ENCODE measurements around the gene STAB1. TPM values are rescaled to one million over a fixed set of nuclear protein-coding genes. Genes with fewer than 3 reads are reported as not detected.

STAB1 gene, protein sequence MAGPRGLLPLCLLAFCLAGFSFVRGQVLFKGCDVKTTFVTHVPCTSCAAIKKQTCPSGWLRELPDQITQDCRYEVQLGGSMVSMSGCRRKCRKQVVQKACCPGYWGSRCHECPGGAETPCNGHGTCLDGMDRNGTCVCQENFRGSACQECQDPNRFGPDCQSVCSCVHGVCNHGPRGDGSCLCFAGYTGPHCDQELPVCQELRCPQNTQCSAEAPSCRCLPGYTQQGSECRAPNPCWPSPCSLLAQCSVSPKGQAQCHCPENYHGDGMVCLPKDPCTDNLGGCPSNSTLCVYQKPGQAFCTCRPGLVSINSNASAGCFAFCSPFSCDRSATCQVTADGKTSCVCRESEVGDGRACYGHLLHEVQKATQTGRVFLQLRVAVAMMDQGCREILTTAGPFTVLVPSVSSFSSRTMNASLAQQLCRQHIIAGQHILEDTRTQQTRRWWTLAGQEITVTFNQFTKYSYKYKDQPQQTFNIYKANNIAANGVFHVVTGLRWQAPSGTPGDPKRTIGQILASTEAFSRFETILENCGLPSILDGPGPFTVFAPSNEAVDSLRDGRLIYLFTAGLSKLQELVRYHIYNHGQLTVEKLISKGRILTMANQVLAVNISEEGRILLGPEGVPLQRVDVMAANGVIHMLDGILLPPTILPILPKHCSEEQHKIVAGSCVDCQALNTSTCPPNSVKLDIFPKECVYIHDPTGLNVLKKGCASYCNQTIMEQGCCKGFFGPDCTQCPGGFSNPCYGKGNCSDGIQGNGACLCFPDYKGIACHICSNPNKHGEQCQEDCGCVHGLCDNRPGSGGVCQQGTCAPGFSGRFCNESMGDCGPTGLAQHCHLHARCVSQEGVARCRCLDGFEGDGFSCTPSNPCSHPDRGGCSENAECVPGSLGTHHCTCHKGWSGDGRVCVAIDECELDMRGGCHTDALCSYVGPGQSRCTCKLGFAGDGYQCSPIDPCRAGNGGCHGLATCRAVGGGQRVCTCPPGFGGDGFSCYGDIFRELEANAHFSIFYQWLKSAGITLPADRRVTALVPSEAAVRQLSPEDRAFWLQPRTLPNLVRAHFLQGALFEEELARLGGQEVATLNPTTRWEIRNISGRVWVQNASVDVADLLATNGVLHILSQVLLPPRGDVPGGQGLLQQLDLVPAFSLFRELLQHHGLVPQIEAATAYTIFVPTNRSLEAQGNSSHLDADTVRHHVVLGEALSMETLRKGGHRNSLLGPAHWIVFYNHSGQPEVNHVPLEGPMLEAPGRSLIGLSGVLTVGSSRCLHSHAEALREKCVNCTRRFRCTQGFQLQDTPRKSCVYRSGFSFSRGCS (N-terminal part only)
- 0.07 to 0.32 TPM (median 0.14 TPM) in 4 of 5 replicates, not detected in the other for total RNA-seq (2022; extraction: Qiagen RNA extraction; ENCODE audit: low read depth)

GRCh38 chr3:52494886-52495495 is at the start of gene STAB1:
Gene STAB1, plus strand, starts transcription at chr3:52495338. Its CDS starts 76 bp downstream, at chr3:52495414.

DNA sequence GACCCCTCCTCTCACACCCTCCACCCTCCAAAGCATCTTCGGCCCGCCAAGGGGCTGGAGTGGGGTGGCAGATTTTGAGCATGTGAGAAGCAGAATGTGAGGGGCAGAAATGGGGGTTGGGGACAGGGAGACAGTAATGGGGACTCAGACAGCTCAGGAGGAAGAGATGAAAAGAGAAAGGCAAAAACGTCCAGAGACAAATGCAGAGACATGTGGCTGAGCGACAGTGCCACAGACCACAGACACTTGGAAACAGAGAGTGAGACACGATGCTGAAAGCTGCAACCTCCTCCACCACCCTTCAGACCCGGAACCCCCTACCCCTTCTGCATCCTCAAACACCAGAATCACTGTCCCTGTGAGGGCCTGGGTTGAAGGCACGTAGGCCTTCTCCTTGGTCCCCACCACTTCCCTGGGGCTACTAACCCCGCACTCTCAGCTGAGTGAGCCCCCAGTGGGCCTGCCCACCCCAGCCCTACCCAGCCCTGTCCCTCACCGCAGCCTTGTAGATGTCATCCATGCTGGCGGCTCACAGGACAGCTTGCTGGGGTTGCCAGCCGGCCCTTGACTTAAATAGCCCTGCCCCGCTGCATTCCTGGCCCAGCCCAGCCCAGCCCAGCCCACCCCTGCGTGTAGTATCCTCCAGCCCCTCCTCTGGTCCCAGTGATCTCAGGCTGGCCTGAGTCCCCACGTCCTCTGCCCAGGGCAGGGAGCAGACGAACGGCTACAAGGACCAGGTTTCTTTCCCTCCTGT is 41.5 kb upstream of the STAB1 start, which contains the start of gene TNNC1:
TNNC1 (minus strand) TSS at position 546 of the 754 bp plus-strand sequence; CDS start at position 520, 26 bp downstream.

GRCh38 chr3:52455283-52456168 is 39.6 kb upstream of the STAB1 start, which contains the start of gene NISCH:
Gene NISCH, plus strand, starts transcription at chr3:52455604. Its CDS starts 38 bp downstream, at chr3:52455642.

GRCh38 chr3:52533623-52534280 is 38.6 kb downstream of the STAB1 start, which contains the start of gene NT5DC2:
Gene NT5DC2, minus strand, starts transcription at chr3:52533857. Its CDS starts 120 bp downstream, at chr3:52533737.

GRCh38 chr3:52536369-52537164 is 41.4 kb downstream of the STAB1 start, which contains the start of gene UQCC5:
Gene UQCC5, plus strand, starts transcription at chr3:52536605. Its CDS starts 151 bp downstream, at chr3:52536756.

Other genes starting within 250 kb of the STAB1 start
- gene PPM1M, start 249.6 kb upstream of the STAB1 start, total RNA-seq (2022; extraction: Qiagen RNA extraction; ENCODE audit: low read depth): 4.2 to 4.9 TPM (median 4.3 TPM) in 5 replicates
- gene WDR82, start 216.7 kb upstream of the STAB1 start, total RNA-seq (2022; extraction: Qiagen RNA extraction; ENCODE audit: low read depth): 45.9 to 52.6 TPM (median 49.1 TPM) in 5 replicates
- gene GLYCTK, start 207.5 kb upstream of the STAB1 start, total RNA-seq (2022; extraction: Qiagen RNA extraction; ENCODE audit: low read depth): 3.5 to 5.4 TPM (median 4.8 TPM) in 5 replicates
- 0.67 to 1.7 TPM (median 0.95 TPM) in 5 replicates for gene DNAH1, start 179.0 kb upstream of the STAB1 start, total RNA-seq (2022; extraction: Qiagen RNA extraction; ENCODE audit: low read depth)
- 28.1 to 39.7 TPM (median 37.0 TPM) in 5 replicates for gene BAP1, start 85.3 kb upstream of the STAB1 start, total RNA-seq (2022; extraction: Qiagen RNA extraction; ENCODE audit: low read depth)
- gene PHF7, start 84.7 kb upstream of the STAB1 start, total RNA-seq (2022; extraction: Qiagen RNA extraction; ENCODE audit: low read depth): 2.1 to 3.6 TPM (median 2.6 TPM) in 5 replicates
- 0.08 to 0.13 TPM (median 0.13 TPM) in 5 replicates for gene SEMA3G, start 50.2 kb upstream of the STAB1 start, total RNA-seq (2022; extraction: Qiagen RNA extraction; ENCODE audit: low read depth)
- 1.1 to 1.9 TPM (median 1.6 TPM) in 5 replicates for gene TNNC1, start 41.3 kb upstream of the STAB1 start, total RNA-seq (2022; extraction: Qiagen RNA extraction; ENCODE audit: low read depth)
- 11.3 to 14.1 TPM (median 13.6 TPM) in 5 replicates for gene NISCH, start 39.7 kb upstream of the STAB1 start, total RNA-seq (2022; extraction: Qiagen RNA extraction; ENCODE audit: low read depth)
- 76.9 to 104 TPM (median 97.2 TPM) in 5 replicates for gene NT5DC2, start 38.5 kb downstream of the STAB1 start, total RNA-seq (2022; extraction: Qiagen RNA extraction; ENCODE audit: low read depth)
- gene UQCC5, start 41.3 kb downstream of the STAB1 start, total RNA-seq (2022; extraction: Qiagen RNA extraction; ENCODE audit: low read depth): 55.5 to 78.7 TPM (median 61.5 TPM) in 5 replicates
- 12.0 to 17.2 TPM (median 14.8 TPM) in 5 replicates for gene PBRM1, start 190.6 kb downstream of the STAB1 start, total RNA-seq (2022; extraction: Qiagen RNA extraction; ENCODE audit: low read depth)
- 93.4 to 131 TPM (median 97.8 TPM) in 5 replicates for gene GNL3, start 190.7 kb downstream of the STAB1 start, total RNA-seq (2022; extraction: Qiagen RNA extraction; ENCODE audit: low read depth)
- gene GLT8D1, start 210.5 kb downstream of the STAB1 start, total RNA-seq (2022; extraction: Qiagen RNA extraction; ENCODE audit: low read depth): 31.7 to 39.6 TPM (median 38.2 TPM) in 5 replicates
- gene SPCS1, start 210.8 kb downstream of the STAB1 start, total RNA-seq (2022; extraction: Qiagen RNA extraction; ENCODE audit: low read depth): 147 to 172 TPM (median 165 TPM) in 5 replicates